ENCODE data around the gene CNPPD1.

Gene CNPPD1

GRCh38 chr2:219176818-219177551 lies at the start of gene CNPPD1:
TSS of gene CNPPD1 (minus strand) at chr2:219176925. CDS start at chr2:219176828, 97 bp downstream.
- DNase-seq (ENCODE audit: low read depth): peak; percentile 70

DNA sequence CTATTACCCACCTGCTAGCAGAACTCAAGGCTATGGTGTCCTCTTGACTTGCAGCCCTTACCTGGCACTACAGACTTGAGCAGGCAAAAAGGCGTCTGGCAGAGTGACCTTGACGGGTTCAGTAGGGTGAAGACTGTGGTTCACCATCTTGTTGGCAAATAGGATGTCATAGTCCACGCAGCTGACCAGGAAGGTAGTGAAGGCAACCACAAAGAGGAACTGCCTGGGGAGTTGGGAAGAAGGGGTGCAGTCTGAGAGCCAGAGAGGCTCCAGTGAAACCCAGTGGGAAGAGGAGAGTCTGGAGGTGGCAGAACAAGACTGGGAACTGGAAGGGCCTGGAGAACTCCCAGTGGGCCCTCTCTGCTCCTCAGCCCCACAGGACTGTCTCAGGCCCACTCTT lies 48.6 kb upstream of the CNPPD1 start:
- no peak for DNase-seq (ENCODE audit: low read depth)

- DNase-seq (ENCODE audit: low read depth): no peak
Observed at GRCh38 chr2:219223831-219224610, 47.3 kb upstream of the CNPPD1 start.

GRCh38 chr2:219221957-219222518 lies 45.3 kb upstream of the CNPPD1 start:
- DNase-seq (ENCODE audit: low read depth): no peak

- DNase-seq (ENCODE audit: low read depth): no peak
Observed at GRCh38 chr2:219220652-219221402, 44.1 kb upstream of the CNPPD1 start.

GRCh38 chr2:219219784-219220532 lies 43.2 kb upstream of the CNPPD1 start:
- no peak for DNase-seq (ENCODE audit: low read depth)

GRCh38 chr2:219218732-219219701 lies 42.3 kb upstream of the CNPPD1 start, which contains the start of gene ABCB6:
TSS of gene ABCB6 (minus strand) at chr2:219218958. CDS start at chr2:219218673, 285 bp downstream.
- DNase-seq (ENCODE audit: low read depth): peak; percentile 84

DNA sequence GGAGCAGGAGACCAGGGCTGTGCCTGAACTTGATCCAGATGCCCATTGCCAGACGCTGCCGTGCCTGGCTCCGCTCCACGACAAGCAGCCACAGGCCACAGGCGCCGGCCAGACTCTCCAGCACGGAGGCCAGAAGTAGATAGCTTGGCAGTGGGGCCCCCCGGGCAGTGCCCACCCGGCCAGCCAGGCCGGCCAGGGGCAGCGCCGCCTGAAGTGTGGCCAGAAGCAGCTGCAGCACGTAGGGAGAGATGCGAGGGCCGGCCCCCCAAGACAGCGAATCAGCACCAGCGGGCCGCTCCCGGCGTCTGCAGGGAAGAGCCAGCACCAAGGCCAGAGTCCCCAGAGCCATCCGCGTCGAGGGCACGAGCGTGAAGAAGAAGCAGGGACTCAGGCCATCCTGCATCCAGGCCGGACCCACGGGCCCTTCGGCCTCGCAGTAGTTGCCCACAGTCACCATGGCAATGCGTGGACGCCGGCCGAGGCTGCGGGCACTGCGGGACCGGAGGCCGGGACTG lies 41.5 kb upstream of the CNPPD1 start:
- peak; percentile 44 for DNase-seq (ENCODE audit: low read depth)

- no peak for DNase-seq (ENCODE audit: low read depth)
Observed at GRCh38 chr2:219216535-219216915, 39.8 kb upstream of the CNPPD1 start.

- no peak for DNase-seq (ENCODE audit: low read depth)
Observed at GRCh38 chr2:219215871-219216534, 39.3 kb upstream of the CNPPD1 start.

DNA sequence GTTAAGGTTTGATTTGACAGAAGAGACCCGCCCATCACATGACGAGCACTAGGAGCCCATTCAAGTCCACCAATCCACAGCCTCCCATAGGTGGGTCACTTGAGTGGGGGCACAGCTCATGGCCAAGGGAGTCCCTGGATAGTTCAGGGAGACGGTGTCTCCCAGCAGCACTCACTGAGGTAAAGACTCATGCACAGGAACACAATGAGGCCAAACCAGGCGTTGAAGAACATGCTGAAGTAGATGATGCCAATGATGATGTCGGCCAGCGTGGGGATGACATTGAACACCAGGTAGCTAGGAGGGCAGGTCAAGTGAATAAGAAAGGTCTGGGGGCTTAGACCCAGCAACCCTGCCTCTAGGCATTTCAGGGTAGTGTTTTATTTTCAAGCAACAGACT lies 38.1 kb upstream of the CNPPD1 start:
- DNase-seq (ENCODE audit: low read depth): no peak

DNA sequence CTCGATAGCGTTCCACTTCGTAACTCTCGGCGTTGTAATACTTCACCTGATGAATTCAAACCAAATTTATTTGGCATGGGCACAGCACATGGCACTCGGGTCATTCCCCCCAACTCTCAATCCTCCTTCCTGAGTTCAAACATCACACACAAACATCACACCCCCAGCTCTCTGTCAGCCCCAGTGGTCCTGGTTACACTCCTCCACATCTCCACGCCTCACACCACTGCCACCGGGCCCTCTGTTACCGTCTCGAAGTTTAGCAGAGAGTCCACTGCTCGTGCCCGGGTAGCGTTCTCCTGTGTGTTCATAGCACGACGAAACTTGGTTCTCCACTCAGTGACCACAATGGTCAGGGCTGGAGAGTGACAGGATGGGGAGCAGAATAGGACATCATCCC lies 37.4 kb upstream of the CNPPD1 start:
- no peak for DNase-seq (ENCODE audit: low read depth)

DNA sequence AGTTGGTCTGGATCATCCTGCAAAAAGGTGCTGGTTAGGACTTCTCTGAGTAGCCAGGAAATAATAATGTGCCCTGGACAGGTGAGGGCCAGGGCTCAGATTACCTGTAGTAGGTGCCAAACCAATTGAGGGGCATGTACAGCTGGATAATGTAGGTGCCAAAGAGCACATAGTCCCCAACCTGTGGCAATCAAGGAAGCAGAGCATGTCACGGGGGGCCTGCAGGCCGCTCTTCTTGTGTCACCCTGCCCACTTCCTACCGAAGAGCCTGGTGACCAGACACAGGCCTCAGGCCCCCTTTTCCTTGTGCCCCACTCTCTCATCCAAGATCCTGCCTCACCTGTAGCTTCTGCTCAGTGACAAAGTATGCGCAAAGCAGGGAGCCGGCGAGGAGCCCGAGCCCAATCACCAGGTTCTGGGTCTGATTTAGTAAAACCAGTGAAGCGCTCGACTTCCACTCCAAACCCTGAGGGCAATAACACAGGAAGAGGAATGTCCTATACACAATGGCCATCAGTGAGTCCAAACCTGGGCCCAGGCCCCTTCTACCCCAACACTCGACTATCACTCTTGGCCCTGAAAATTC lies 36.9 kb upstream of the CNPPD1 start:
- no peak for DNase-seq (ENCODE audit: low read depth)

GRCh38 chr2:219213026-219213415 lies 36.3 kb upstream of the CNPPD1 start:
- no peak for DNase-seq (ENCODE audit: low read depth)

GRCh38 chr2:219210886-219211362 lies 34.2 kb upstream of the CNPPD1 start:
- no peak for DNase-seq (ENCODE audit: low read depth)

DNA sequence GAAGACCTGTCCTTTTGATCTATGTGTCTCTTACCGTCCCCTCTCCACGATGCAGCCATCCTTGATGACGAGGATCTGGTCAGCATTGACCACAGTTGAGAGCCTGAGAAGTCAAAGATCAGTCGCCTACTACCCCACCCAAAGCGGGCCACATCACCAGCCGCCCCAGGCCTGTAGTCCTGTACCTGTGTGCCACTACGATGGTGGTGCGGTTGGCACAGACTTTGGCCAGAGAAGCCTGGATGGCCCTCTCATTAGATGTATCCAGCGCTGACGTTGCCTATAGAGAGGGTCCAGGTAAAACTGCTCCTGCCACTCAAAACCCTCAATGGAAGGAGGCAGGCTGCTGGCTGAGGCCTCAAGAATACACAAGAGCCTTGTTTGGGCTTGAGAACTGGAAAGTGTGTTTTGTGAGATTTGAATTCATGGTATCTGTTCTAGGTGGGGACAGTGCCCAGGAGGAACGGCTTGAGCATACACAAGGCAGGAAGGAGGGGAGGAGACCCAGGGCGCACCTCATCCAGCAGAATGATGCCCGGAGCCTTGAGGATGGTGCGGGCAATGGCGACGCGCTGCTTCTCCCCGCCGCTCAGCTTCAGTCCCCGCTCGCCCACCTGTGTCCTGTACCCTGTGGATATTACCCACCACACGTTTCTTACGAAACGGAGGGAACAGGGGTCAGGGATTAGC lies 33.6 kb upstream of the CNPPD1 start:
- no peak for DNase-seq (ENCODE audit: low read depth)

GRCh38 chr2:219209236-219210195 lies 32.8 kb upstream of the CNPPD1 start:
- no peak for DNase-seq (ENCODE audit: low read depth)

All from GM04504 (cell line).